ENCODE results near the gene PRSS50. TPM values are rescaled to one million over a fixed set of nuclear protein-coding genes. Genes with fewer than 3 reads are reported as not detected.

Gene PRSS50
- total and polyA plus RNA-seq, 3 donors from 2014 or later = 0.92 to 6.2 (median 3.8) TPM

DNA sequence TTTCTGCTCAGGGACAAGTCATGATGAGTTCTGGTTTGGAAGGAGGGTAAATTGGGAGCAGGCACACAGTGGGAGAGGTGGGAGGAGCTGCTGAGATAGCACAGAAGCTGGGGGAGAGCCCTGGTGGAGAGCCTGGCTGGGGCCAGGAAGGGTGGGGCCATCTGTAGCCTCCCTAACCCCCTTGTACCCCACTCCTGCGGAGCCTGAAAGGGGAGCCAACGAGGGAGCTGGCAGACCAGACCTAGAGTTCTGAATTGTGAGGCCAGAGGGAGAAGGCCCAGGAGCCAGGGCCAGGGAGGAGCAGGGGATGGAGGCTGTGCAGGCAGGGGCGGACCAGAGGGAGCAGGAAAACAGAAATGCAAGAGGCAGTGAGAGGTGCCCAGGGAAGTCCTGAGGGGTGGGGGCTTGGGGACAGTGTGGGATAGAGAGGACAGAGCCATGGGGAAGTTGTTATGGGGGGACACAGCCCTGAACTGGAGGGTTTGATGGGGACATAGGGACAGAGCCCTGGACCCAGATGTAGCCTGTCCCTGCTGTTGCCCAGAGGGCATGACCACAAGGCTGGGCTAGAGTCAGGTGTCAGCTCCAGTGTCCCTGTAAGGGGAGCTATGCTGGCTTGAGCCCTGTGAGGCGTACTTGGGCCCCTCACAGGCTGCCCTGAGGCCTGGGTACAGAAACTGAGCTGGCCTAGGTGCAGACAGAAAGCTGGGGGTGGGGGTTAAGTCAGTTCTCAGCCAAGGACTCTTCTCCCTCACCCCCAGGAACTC, 15.2 kb downstream of the PRSS50 start:
- H3K4me1 ChIP-seq = peaks cover 24% of the 10 kb centered on the region
- H3K27ac ChIP-seq = no peak overlapping the region
- 73 to 75% methylated on average over 4 of the region's 4 CpGs for WGBS, 2 donors
- intact Hi-C loops (cut with DNase I; ENCODE audit: low total_unique reads) = loop anchor here (5.0 kb wide), 1 partner anchor 200 kb away; no protein-coding TSS in a partner anchor
- no peak overlapping the region for H3K4me3 ChIP-seq
- no peaks in the 10 kb centered on the region for H3K27me3 ChIP-seq
- H3K36me3 ChIP-seq (ENCODE audit: low read depth, missing control alignments) = no peaks in the 10 kb centered on the region
- no peak for DNase-seq
- no peaks in the 10 kb centered on the region for H3K9me3 ChIP-seq
- TF ChIP-seq, protein P1, sequence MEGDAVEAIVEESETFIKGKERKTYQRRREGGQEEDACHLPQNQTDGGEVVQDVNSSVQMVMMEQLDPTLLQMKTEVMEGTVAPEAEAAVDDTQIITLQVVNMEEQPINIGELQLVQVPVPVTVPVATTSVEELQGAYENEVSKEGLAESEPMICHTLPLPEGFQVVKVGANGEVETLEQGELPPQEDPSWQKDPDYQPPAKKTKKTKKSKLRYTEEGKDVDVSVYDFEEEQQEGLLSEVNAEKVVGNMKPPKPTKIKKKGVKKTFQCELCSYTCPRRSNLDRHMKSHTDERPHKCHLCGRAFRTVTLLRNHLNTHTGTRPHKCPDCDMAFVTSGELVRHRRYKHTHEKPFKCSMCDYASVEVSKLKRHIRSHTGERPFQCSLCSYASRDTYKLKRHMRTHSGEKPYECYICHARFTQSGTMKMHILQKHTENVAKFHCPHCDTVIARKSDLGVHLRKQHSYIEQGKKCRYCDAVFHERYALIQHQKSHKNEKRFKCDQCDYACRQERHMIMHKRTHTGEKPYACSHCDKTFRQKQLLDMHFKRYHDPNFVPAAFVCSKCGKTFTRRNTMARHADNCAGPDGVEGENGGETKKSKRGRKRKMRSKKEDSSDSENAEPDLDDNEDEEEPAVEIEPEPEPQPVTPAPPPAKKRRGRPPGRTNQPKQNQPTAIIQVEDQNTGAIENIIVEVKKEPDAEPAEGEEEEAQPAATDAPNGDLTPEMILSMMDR (IDR thresholded peaks at IDR 0.05) = no peak
- TF ChIP-seq POLR2A (IDR thresholded peaks at IDR 0.05) = no peak

DNA sequence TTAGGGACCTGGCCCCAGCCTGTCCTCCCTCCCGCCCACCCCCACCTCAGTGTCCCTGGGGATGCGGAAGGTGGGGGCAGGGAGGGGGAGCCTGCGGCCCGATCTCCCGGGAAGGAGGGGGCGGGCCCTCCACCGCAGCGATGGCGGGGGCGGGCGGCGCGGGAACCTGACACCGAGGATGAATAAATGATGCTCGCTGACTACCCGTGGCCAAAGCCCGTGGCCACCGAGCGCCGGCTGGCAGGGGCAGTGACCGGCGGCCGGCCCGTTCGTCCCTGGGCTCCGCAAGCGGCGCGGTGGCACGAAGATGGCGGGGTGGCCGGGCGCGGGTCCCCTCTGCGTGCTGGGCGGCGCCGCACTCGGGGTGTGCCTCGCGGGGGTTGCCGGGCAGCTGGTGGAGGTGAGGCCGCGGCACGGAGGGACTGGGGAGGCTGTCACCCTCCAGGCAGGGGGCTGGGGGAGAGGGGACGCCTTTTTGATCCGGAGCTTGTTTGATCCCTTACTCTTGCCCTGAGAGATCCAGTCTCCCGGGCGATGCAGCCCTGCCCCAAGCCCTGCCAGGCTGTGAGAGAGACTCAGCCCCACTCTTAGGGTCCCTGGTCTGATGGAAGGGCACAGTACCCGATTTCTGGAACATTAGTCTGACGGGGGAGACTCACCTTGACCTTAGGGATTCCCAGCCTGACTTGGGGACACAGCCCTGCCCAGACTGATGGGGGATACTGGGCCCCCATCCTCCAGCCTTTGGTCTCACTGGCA, 16.3 kb downstream of the PRSS50 start, which contains the start of gene TMIE:
TSS of gene TMIE (plus strand) at position 212 of the 759 bp plus-strand sequence. CDS start at position 308, 96 bp downstream.
- WGBS, 2 donors = 8 to 60% methylated on average over 1 to 37 of the region's 51 CpGs
- intact Hi-C loops (cut with DNase I; ENCODE audit: low total_unique reads) = loop anchor here (5.0 kb wide), 1 partner anchor 201 kb away; no protein-coding TSS in a partner anchor
- Histone ChIP-seq H3K36me3 (ENCODE audit: low read depth, missing control alignments) (no peaks in the 10 kb centered on the region), H3K4me1 (peaks cover 33% of the 10 kb centered on the region), H3K9me3 (no peaks in the 10 kb centered on the region), H3K27me3 (no peaks in the 10 kb centered on the region), H3K4me3 (peak within 1 kb of the TSS; percentile 21 to 31), H3K27ac (no peak within 1 kb of the TSS)
- DNase-seq = no peak
- TF ChIP-seq POLR2A (IDR thresholded peaks at IDR 0.05) = no peak
- TF ChIP-seq, protein P1 (IDR thresholded peaks at IDR 0.05) = no peak

DNA sequence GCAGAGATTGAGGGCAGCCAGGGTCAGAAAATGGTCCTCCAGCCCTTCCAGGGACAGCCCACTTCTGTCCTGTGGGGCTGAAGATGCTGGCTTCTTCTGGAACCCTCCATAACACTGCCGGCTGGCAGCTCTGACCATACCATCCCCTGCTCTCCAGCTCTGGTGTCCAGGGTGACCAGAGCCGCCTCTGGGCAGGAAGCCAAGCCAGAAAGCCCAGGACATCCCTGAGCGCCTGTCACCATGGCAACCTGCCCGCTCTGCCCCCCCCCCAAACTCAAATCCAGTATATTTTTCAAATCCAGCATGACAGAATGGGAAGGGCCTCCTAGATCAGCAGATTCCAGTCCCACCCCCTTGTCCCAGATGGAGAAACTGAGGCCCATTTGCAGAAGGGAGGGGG, 16.9 kb downstream of the PRSS50 start:
- DNase-seq = no peak
- intact Hi-C loops (cut with DNase I; ENCODE audit: low total_unique reads) = loop anchor here (5.0 kb wide), 1 partner anchor 202 kb away; no protein-coding TSS in a partner anchor

DNA sequence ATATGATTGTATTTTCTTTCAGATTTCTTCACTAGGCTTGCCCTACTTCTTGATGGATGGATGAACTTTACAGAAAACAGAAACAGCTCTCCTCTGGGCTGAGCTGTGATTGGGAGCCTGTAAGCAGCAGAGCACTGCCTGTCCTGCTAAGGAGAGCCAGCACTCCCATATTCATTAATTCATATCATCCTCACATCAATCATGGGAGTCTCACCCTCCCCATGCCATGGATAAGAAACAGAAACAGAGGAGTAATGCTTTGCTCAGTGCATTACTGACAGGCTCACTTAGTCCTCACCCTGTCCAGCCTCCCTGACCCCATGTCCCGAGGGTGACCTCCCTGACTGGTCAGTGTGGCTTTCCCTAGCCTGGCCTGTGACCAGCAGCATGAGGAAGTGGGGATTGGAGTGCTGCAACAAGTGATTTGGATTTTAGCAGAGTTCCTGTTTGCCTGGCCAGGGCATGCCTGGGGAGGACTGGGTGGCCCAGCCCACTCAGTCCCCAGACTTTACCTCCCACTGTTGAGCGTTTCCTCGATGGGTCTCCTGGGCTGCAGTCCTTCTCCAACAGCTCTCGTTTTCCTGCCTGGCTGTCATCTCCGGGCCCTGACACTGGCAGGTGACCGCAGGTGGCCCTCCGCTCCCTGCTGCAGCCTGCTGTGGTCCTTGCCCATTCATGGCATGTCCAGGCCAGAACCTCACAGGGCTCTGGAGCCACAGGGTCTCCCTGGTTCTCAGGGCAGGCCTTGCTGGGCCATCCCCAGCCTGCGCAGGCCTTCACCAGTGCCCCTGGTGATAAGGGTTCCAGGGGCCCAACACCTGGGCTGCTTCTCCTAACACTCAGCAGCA, 17.8 kb downstream of the PRSS50 start:
- DNase-seq = peak; percentile 58
- Histone ChIP-seq H3K4me1 (peaks cover 43% of the 10 kb centered on the region), H3K27ac (no peak overlapping the region), H3K27me3 (no peaks in the 10 kb centered on the region), H3K36me3 (ENCODE audit: low read depth, missing control alignments) (no peaks in the 10 kb centered on the region), H3K9me3 (no peaks in the 10 kb centered on the region), H3K4me3 (no peak overlapping the region)
- WGBS, 2 donors = 71 to 82% methylated on average over 2 to 8 of the region's 8 CpGs
- intact Hi-C loops (cut with DNase I; ENCODE audit: low total_unique reads) = loop anchor here (5.0 kb wide), 1 partner anchor 202 kb away; no protein-coding TSS in a partner anchor
- TF ChIP-seq, protein P1 (IDR thresholded peaks at IDR 0.05) = no peak
- TF ChIP-seq POLR2A (IDR thresholded peaks at IDR 0.05) = no peak

More for the DNA sequence above, 16.9 kb downstream of the PRSS50 start:
- Histone ChIP-seq H3K9me3 (no peaks in the 10 kb centered on the region), H3K4me3 (peak overlapping the region; percentile 21 to 31), H3K27me3 (no peaks in the 10 kb centered on the region), H3K27ac (no peak overlapping the region), H3K4me1 (peaks cover 38% of the 10 kb centered on the region), H3K36me3 (ENCODE audit: low read depth, missing control alignments) (no peaks in the 10 kb centered on the region)
- 20 to 41% methylated on average over 1 to 4 of the region's 4 CpGs for WGBS, 2 donors
- no peak for TF ChIP-seq POLR2A (IDR thresholded peaks at IDR 0.05)
- TF ChIP-seq, protein P1 (IDR thresholded peaks at IDR 0.05) = no peak
